Measurements from ENCODE around the gene KCNK16. TPM values are rescaled to one million over a fixed set of nuclear protein-coding genes. Genes with fewer than 3 reads are reported as not detected.

The KCNK16 gene
- total RNA-seq, 4 donors from 2014 or later: not detected

DNA sequence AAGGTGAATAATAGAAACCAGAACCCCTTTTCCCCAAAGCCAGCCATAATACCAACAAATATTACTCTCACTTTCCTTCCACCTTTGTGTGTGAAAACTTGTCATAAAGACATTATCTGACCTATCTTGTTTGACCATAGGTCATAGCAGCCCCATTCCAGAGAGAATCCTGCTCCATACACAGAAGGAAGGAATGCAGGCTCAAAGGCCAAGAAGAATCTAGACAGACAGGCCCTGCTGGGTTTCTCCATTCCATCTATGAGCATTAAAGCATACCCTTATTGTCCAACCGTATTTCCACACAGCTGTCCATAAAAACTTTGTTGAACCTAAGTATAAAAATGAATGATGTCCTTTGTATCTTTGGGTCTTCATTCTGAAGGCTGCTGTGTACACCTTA lies 52.5 kb downstream of the KCNK16 start:
- intact Hi-C loops (cut with DNase I; ENCODE audit: low total_unique reads): no loop called here
- no peak for DNase-seq
- H3K27ac ChIP-seq: no peak overlapping the region
- no peaks in the 10 kb centered on the region for H3K9me3 ChIP-seq
- no peaks in the 10 kb centered on the region for H3K4me1 ChIP-seq
- TF ChIP-seq POLR2A (IDR thresholded peaks at IDR 0.05): no peak
- TF ChIP-seq, protein P1, sequence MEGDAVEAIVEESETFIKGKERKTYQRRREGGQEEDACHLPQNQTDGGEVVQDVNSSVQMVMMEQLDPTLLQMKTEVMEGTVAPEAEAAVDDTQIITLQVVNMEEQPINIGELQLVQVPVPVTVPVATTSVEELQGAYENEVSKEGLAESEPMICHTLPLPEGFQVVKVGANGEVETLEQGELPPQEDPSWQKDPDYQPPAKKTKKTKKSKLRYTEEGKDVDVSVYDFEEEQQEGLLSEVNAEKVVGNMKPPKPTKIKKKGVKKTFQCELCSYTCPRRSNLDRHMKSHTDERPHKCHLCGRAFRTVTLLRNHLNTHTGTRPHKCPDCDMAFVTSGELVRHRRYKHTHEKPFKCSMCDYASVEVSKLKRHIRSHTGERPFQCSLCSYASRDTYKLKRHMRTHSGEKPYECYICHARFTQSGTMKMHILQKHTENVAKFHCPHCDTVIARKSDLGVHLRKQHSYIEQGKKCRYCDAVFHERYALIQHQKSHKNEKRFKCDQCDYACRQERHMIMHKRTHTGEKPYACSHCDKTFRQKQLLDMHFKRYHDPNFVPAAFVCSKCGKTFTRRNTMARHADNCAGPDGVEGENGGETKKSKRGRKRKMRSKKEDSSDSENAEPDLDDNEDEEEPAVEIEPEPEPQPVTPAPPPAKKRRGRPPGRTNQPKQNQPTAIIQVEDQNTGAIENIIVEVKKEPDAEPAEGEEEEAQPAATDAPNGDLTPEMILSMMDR (IDR thresholded peaks at IDR 0.05): no peak
- no peaks in the 10 kb centered on the region for H3K27me3 ChIP-seq
- no peaks in the 10 kb centered on the region for H3K36me3 ChIP-seq
- no peak overlapping the region for H3K4me3 ChIP-seq

DNA sequence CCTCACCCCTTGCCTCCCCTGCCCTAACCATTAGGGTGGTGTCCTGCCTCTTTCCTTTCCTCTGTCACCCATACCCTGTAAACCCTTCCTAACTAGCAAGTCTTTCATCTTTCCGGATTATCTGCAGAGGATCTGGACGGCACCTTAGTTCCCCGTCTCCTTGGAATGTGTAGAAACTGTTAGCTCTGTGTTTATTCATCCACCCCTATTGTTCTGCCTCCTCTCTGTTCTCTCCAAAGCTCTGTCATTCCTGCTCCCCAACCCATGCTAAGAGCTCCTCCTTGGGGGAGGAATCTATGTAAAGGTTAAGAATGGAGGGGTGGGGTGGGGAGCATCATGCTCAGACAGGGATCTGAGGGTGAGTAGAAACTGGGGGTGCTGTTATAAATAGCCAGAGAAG lies 53.8 kb downstream of the KCNK16 start:
- Histone ChIP-seq H3K4me1 (no peaks in the 10 kb centered on the region), H3K36me3 (no peaks in the 10 kb centered on the region), H3K9me3 (no peaks in the 10 kb centered on the region), H3K27me3 (no peaks in the 10 kb centered on the region), H3K27ac (no peak overlapping the region), H3K4me3 (no peak overlapping the region)
- DNase-seq: no peak
- intact Hi-C loops (cut with DNase I; ENCODE audit: low total_unique reads): no loop called here
- TF ChIP-seq POLR2A (IDR thresholded peaks at IDR 0.05): no peak
- TF ChIP-seq, protein P1 (IDR thresholded peaks at IDR 0.05): no peak

DNA sequence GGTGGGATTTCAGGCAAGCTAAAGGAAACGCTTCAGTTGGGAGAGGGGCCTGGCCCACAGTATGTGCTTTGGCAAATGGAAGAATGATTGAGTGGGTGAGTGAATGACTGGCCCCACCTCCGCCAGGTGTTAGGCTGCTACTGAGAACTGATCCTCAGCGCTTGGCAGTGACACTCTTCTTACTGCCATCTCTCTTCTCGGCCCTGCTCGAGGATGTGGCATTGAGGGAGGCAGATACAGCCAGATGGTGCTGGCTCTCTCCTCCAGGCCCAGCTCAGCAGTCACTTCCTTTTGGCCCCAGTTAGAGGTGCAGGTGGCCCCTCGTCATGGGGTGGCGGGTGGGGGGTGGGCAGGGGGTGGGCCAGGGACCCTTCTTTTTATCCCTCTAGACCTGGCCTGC lies 54.3 kb downstream of the KCNK16 start:
- H3K27ac ChIP-seq: no peak overlapping the region
- DNase-seq: no peak
- no peaks in the 10 kb centered on the region for H3K4me1 ChIP-seq
- no peak for TF ChIP-seq POLR2A (IDR thresholded peaks at IDR 0.05)
- TF ChIP-seq, protein P1 (IDR thresholded peaks at IDR 0.05): no peak
- H3K27me3 ChIP-seq: no peaks in the 10 kb centered on the region
- H3K36me3 ChIP-seq: no peaks in the 10 kb centered on the region
- no peaks in the 10 kb centered on the region for H3K9me3 ChIP-seq
- intact Hi-C loops (cut with DNase I; ENCODE audit: low total_unique reads): no loop called here
- H3K4me3 ChIP-seq: no peak overlapping the region

DNA sequence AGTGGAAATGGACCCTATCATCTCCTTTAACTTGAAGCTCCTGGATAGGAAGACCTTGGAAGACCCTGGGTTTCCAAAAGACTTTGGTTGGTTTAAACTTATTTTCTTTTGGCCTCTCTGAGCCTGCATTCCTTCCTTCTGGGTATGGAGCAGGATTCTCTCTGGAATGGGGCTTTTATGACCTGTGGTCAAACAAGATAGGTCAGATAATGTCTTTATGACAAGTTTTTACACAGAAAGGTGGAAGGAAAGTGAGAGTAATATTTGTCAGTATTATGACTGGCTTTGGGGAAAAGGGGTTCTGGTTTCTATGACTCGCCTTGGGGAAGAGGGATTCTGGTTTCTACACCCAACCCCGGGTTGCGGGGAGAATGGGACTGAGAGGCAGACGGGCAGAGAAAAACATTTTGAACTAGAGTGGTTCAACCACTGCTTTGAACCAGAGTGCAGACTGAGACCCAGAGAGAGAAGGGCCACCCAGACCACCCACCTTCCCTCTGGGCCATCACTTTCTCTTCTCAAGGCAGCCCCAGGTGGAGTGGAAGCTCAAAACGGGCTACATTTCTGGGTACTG lies 55.6 kb downstream of the KCNK16 start:
- no peak for TF ChIP-seq POLR2A (IDR thresholded peaks at IDR 0.05)
- TF ChIP-seq, protein P1 (IDR thresholded peaks at IDR 0.05): no peak
- Histone ChIP-seq H3K9me3 (no peaks in the 10 kb centered on the region), H3K27ac (no peak overlapping the region), H3K4me1 (no peaks in the 10 kb centered on the region), H3K36me3 (no peaks in the 10 kb centered on the region), H3K27me3 (no peaks in the 10 kb centered on the region), H3K4me3 (no peak overlapping the region)
- intact Hi-C loops (cut with DNase I; ENCODE audit: low total_unique reads): no loop called here
- no peak for DNase-seq

DNA sequence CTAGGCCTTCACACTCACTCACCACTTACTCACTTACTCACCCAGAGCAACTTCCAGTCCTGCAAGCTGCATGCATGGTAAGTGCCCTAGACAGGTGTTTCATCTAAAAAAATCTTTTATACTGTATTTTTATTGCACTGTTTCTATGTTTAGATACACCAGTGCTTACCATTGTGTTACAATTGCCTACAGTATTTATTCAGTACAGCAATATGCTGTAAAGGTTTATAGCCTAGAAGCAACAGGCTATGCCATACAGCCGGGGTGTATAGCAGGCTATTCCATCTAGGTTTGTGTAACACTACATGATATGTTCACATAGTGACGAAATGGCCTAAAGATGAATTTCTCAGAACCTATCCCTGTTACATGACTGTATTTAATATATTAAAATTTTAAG lies 56.1 kb downstream of the KCNK16 start:
- intact Hi-C loops (cut with DNase I; ENCODE audit: low total_unique reads): no loop called here
- no peaks in the 10 kb centered on the region for H3K27me3 ChIP-seq
- no peaks in the 10 kb centered on the region for H3K4me1 ChIP-seq
- H3K9me3 ChIP-seq: no peaks in the 10 kb centered on the region
- no peak overlapping the region for H3K27ac ChIP-seq
- TF ChIP-seq POLR2A (IDR thresholded peaks at IDR 0.05): no peak
- TF ChIP-seq, protein P1 (IDR thresholded peaks at IDR 0.05): no peak
- no peaks in the 10 kb centered on the region for H3K36me3 ChIP-seq
- H3K4me3 ChIP-seq: no peak overlapping the region
- DNase-seq: no peak

Other genes starting within 250 kb of the KCNK16 start
- 10 to 100 TPM; 10.3 to 34.8 (median 15.9) TPM for gene SAYSD1, start 207.5 kb downstream of the KCNK16 start, total RNA-seq
- gene KCNK5, start 93.2 kb downstream of the KCNK16 start, total RNA-seq: 1 to 10 TPM; 1.0 to 4.8 (median 2.0) TPM
- 1 to 10 TPM in 2 of 4 donors, under 1 TPM in 1, not detected in 1; 0.79 to 2.3 (median 1.3) TPM for gene KCNK17, start 8.3 kb downstream of the KCNK16 start, total RNA-seq